ENCODE measurements around the gene KDM7A. TPM values are rescaled to one million over a fixed set of nuclear protein-coding genes. Genes with fewer than 3 reads are reported as not detected.

KDM7A gene
- polyA plus RNA-seq, 1 donor from 2014 or later = 8.2 TPM

- TF ChIP-seq REST (IDR thresholded peaks at IDR 0.05; ENCODE audit: borderline replicate concordance) (no peak), EZH2 (IDR thresholded peaks at IDR 0.05; ENCODE audit: borderline replicate concordance, insufficient read depth, low read length, poor library complexity, severe bottlenecking) (no peak), POLR2AphosphoS5 (IDR thresholded peaks at IDR 0.05) (no peak), MXI1 (conservative IDR thresholded peaks at IDR 0.05; ENCODE audit: poor library complexity, severe bottlenecking) (no peak), SMC3 (conservative IDR thresholded peaks at IDR 0.05; ENCODE audit: poor library complexity) (no peak), EP300 (conservative IDR thresholded peaks at IDR 0.05; ENCODE audit: poor library complexity, severe bottlenecking) (no peak), TAF1 (IDR thresholded peaks at IDR 0.05; ENCODE audit: low read depth) (no peak), CTCF (IDR thresholded peaks at IDR 0.05; ENCODE audit: poor library complexity, severe bottlenecking) (no peak), RAD21 (conservative IDR thresholded peaks at IDR 0.05) (no peak)
- Histone ChIP-seq H3K27me3 (ENCODE audit: insufficient read depth, low read depth, low read length) (no peaks in the 10 kb centered on the region), H3K9me2 (ENCODE audit: insufficient read depth, low read length) (no peaks in the 10 kb centered on the region), H3K4me2 (ENCODE audit: low read length) (no peak overlapping the region), H2AFZ (ENCODE audit: low read depth, low read length) (no peak overlapping the region), H3F3A (ENCODE audit: insufficient read depth, low read length, poor library complexity, severe bottlenecking) (no peaks in the 10 kb centered on the region), H3K4me3 (ENCODE audit: low read length) (no peak overlapping the region), H3K9me3 (ENCODE audit: low read length) (peaks cover 3% of the 10 kb centered on the region), H3K79me2 (replicated peaks; ENCODE audit: insufficient read depth, low read length) (no peaks in the 10 kb centered on the region), H3K27ac (ENCODE audit: low read length) (no peak overlapping the region), H4K20me1 (ENCODE audit: insufficient read depth) (no peaks in the 10 kb centered on the region), H3K36me3 (ENCODE audit: insufficient read depth, low read length) (no peaks in the 10 kb centered on the region), H3K9ac (ENCODE audit: low read length) (no peak overlapping the region)
These were observed 131.1 kb downstream of the KDM7A start for GRCh38 chr7:140045697-140046096.

- Histone ChIP-seq H3K36me3 (ENCODE audit: insufficient read depth, low read length) (no peaks in the 10 kb centered on the region), H3K9ac (ENCODE audit: low read length) (no peak overlapping the region), H2AFZ (ENCODE audit: low read depth, low read length) (no peak overlapping the region), H3K27ac (ENCODE audit: low read length) (no peak overlapping the region), H3K9me2 (ENCODE audit: insufficient read depth, low read length) (no peaks in the 10 kb centered on the region), H3F3A (ENCODE audit: insufficient read depth, low read length, poor library complexity, severe bottlenecking) (no peaks in the 10 kb centered on the region), H4K20me1 (ENCODE audit: insufficient read depth) (no peaks in the 10 kb centered on the region), H3K4me2 (ENCODE audit: low read length) (no peak overlapping the region), H3K79me2 (replicated peaks; ENCODE audit: insufficient read depth, low read length) (no peaks in the 10 kb centered on the region), H3K9me3 (ENCODE audit: low read length) (peaks cover 3% of the 10 kb centered on the region), H3K27me3 (ENCODE audit: insufficient read depth, low read depth, low read length) (no peaks in the 10 kb centered on the region), H3K4me3 (ENCODE audit: low read length) (no peak overlapping the region)
- TF ChIP-seq EZH2 (IDR thresholded peaks at IDR 0.05; ENCODE audit: borderline replicate concordance, insufficient read depth, low read length, poor library complexity, severe bottlenecking) (no peak), REST (IDR thresholded peaks at IDR 0.05; ENCODE audit: borderline replicate concordance) (no peak), EP300 (conservative IDR thresholded peaks at IDR 0.05; ENCODE audit: poor library complexity, severe bottlenecking) (no peak), CTCF (IDR thresholded peaks at IDR 0.05; ENCODE audit: poor library complexity, severe bottlenecking) (no peak), SMC3 (conservative IDR thresholded peaks at IDR 0.05; ENCODE audit: poor library complexity) (no peak), POLR2AphosphoS5 (IDR thresholded peaks at IDR 0.05) (no peak), RAD21 (conservative IDR thresholded peaks at IDR 0.05) (no peak), TAF1 (IDR thresholded peaks at IDR 0.05; ENCODE audit: low read depth) (no peak), MXI1 (conservative IDR thresholded peaks at IDR 0.05; ENCODE audit: poor library complexity, severe bottlenecking) (no peak)
These were observed 132.5 kb downstream of the KDM7A start for GRCh38 chr7:140044251-140044650.

Data from neural cell (in vitro differentiated cells).